GM21360 (cell line): Measurements from ENCODE around the gene RRP9.
"Not testable (repeated sequence)": the region's sequence is repeated elsewhere in the genome, so short reads cannot be mapped to it uniquely, and the experiment has no call there.

ENCODE experiments used
- ATAC-seq: cut with Tn5 transposase; IDR thresholded peaks from one replicate; pipeline ENCODE4 v1.9.1; 2021; ENCODE audit warnings: mild to moderate bottlenecking, moderate library complexity; ENCODE audit not compliant: unreplicated experiment

RRP9 gene, protein sequence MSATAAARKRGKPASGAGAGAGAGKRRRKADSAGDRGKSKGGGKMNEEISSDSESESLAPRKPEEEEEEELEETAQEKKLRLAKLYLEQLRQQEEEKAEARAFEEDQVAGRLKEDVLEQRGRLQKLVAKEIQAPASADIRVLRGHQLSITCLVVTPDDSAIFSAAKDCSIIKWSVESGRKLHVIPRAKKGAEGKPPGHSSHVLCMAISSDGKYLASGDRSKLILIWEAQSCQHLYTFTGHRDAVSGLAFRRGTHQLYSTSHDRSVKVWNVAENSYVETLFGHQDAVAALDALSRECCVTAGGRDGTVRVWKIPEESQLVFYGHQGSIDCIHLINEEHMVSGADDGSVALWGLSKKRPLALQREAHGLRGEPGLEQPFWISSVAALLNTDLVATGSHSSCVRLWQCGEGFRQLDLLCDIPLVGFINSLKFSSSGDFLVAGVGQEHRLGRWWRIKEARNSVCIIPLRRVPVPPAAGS

DNA sequence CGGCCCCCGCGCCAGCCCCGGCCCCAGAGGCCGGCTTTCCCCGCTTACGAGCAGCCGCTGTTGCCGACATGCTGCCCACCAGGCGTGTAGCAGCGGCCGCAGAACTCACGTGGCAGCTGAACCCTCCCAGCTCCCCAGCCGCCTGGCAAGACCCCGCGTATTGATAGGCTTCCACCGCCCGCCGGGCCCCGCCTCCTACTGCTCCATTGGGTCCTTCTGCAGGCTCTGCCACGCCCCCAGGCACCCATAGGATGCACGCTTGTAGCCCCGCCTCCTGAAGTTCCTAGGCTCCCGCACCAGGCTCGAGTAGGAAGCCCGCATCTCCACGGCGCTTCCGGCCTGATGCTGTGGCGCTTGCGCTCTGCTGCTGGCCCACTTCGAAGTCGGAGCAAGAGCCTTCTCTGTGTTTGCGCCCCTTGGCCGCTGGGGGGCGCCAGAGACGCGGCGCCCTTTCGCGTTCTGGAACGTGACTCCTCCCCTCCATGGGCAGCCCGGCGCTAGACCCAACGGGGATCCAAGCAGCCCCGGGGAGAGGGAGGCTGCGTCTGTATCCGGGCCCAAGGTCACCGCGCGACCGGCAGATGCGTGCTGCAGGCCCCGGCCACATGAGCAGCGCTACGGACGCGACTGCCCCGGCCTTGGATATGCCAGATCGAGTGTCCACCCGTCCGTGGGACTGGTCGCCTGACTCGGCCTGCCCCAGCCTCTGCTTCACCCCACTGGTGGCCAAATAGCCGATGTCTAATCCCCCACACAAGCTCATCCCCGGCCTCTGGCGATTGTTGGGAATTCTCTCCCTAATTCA lies at the start of gene RRP9, which contains the start of gene PARP3:
TSS of gene RRP9 (minus strand) at position 107 of the 805 bp plus-strand sequence. CDS start at position 70, 37 bp downstream.
TSS of gene PARP3 (plus strand) at position 566 of the 805 bp plus-strand sequence. CDS start 993 bp downstream, outside the sequence.
- peak; percentile 88 for ATAC-seq

DNA sequence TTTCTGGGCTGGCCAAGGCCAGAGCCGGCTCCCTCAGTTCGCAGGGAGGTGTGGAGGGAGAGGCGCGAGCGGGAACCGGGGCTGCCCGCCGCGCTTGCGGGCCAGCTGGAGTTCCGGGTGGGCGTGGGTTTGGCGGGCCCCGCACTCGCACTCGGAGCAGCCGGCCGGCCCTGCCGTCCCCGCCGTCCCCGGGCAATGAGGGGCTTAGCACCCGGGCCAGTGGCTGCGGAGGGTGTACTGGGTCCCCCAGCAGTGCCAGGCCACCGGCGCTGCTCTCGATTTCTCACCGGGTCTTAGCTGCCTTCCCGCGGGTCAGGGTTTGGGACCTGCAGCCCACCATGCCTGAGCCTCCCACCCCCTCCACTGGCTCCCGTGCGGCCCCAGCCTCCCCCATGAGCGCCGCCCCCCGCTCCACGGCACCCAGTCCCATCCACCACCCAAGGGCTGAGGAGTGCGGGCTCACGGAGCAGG lies 48.8 kb upstream of the RRP9 start:
- ATAC-seq = not testable (repeated sequence)

DNA sequence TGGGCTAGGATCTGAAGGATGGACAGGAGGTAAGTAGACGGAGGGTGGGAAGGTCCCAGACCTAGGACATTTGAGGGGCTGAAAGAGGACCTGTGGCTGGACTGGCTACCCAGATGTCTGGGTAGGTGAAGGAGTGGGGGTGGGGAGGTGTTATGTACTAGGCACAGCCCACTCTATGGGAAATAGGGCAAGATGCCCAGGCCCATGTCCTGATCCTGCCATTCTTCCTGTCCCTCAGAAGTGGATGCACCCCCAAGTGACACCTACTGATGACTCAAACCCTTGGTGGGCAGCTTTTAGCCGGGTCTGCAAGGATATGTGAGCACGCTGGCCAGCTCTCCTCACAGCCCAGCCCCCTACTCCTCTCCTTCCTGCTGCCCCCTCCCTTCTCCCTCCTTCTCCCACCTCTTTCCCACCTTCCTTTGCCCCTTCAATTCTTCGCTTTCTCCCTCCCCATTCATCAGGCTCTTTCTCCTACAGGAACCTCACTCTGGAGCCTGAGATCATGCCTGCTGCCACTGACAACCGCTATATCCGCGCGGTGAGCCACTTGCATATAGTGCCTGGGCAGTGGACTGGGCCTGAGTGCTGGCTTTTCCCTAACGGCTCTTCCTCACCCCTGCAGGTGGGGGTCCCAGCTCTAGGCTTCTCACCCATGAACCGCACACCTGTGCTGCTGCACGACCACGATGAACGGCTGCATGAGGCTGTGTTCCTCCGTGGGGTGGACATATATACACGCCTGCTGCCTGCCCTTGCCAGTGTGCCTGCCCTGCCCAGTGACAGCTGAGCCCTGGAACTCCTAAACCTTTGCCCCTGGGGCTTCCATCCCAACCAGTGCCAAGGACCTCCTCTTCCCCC lies 46.8 kb upstream of the RRP9 start:
- no peak for ATAC-seq

DNA sequence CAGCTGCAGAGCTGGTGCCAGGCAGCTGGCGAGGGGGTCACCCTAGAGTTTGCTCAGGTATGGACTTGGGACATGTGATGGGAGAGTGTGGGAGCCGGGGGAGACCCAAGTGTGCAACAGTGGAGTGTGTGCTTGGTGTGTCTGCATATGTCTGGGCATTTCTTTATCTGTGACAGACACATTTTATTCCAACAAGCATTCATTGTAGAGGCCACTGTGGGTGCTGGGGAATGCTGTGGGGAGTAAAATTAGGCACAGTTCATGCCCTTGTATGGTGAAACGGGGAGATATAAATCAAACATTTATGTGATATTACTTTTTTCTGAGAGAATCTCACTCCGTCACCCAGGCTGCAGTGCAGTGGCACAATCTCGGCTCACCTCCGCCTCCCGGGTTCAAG lies 45.9 kb upstream of the RRP9 start:
- ATAC-seq = no peak

DNA sequence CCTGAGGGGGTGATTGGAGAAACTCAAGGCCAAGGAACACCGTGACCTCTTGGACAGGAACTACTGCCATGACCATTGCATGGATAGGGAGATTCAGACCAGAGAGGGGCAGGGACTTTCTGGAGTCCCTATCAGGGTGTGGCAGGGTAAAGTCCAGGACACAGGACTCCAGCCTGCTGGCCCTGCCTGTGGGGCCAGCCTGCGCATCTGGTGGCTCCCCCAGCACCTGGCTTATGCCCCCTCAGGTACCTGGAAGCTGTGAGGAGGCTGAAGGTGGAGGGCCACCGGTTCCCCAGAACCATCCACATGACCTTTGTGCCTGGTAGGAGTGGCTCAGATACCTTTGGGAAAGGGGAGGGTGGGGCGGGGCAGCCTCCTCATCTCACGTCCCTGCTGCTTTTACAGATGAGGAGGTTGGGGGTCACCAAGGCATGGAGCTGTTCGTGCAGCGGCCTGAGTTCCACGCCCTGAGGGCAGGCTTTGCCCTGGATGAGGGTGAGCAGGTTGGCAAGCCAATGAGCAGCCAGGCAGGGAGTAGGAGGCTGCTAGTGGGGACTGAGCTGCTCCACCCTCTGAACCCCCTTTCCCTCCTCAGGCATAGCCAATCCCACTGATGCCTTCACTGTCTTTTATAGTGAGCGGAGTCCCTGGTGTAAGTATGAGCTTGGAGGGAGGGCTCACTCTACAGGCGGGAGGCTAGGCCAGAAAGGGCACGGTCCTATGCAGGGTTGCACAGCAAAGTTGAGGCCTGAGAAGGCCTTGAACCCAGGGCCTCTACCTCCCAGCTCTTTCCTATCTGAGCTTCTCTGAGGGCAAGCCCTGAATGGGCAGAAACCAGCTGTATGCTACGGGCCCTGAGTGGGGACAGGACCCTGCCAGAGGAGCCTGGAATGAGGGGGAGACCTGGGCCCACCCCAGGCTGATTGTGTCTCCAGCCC lies 44.6 kb upstream of the RRP9 start:
- ATAC-seq = no peak

DNA sequence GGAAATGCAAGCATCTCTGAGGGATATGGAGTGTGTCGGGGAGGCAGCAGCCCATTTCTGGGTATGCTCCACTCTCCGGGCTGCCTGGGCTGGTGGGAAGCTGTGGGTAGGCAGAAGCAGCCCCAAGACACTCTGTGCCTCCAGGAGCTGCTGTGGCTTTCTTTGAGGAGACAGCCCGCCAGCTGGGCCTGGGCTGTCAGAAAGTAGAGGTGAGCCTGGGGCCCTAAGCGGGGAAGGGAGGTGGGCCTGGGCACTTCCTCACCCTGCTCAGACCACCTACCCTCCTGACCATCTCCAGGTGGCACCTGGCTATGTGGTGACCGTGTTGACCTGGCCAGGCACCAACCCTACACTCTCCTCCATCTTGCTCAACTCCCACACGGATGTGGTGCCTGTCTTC lies 43.4 kb upstream of the RRP9 start:
- no peak for ATAC-seq

DNA sequence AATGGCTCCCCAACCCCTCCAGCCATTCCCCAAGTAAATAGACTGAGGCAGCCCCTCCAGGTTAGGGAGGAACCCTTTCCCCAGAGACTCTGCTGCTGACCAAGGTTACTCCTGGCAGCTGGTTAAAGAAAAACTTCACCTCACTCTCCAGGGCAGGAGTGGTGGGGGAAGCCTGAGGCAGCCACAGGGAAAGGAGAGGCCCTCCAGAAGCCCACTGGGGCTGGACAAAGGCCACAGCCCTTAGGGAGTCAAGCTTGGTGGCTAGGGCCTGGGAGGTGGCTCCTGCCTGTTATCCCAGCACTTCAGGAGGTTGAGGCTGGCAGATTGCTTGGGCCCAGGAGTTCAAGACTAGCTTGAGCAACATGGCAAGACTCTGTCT lies 42.6 kb upstream of the RRP9 start:
- ATAC-seq = no peak

DNA sequence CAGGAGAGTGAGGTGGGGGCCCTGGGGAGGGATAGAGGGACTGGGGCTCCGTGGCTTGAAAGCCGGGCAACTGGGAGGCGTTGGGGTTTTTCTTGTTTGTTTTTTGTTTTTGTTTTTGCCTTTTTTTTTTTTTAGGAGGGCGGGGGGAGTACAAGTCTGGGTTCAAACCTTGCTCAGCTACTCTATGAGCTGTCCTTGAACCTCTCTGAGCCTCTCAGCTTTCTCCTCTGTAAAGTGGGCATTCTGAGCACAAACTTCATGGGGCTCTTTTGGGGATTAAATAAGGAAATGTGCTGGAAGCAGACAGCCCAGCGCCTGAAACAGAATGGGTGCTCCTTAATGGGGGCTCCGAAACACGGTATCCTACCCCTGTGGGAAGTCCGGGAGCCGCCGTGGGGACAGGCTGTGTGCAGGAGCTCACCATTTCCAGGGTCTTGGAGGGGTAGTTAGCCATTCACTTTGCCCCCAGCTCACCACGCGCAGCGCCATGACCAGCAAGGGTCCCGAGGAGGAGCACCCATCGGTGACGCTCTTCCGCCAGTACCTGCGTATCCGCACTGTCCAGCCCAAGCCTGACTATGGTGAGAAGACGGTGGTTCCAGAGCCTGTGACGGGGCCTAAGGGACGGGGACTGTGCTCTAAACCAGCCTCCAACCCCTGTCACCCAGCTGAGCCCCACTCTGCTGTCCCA lies 42.0 kb upstream of the RRP9 start:
- no peak for ATAC-seq

DNA sequence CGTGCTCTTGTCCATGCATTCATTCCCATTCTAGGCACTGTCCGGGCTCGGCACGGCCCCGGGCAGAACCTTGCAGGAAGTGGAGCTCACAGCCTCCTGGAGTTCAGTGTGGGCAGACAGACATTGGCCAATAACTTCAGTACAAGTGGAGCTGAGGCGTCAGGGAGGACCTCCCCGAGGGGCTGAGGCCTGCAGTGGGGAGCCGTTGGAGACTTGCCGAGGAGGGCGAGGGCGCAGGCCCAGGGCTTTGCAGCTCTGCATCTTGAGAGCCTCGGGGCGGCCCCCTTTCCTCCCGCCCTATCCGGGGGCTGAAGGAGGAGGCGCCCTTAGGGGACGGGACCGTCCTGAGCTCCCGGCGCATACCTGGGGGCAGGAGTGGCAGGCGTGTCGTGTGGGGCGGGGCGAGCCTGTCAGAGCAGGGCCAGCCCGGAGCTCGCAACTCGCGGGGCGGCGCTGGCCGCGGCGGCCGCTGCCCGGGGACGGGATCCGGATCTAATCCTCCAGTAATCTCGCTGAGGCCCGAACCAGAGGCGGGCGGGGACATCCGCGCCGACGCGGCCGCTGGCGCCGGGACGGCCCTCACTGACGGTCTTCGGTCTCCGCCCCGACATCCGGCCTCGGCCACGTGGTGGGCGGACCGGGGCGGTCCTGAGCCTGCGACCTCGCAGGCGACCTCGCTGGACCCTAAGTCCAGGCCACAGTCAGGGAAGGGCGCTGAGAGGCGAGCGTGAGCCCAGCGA lies 41.3 kb upstream of the RRP9 start, which contains the start of gene ACY1:
TSS of gene ACY1 (plus strand) at position 698 of the 740 bp plus-strand sequence. CDS start 530 bp downstream, outside the sequence.
- ATAC-seq = peak; percentile 61

DNA sequence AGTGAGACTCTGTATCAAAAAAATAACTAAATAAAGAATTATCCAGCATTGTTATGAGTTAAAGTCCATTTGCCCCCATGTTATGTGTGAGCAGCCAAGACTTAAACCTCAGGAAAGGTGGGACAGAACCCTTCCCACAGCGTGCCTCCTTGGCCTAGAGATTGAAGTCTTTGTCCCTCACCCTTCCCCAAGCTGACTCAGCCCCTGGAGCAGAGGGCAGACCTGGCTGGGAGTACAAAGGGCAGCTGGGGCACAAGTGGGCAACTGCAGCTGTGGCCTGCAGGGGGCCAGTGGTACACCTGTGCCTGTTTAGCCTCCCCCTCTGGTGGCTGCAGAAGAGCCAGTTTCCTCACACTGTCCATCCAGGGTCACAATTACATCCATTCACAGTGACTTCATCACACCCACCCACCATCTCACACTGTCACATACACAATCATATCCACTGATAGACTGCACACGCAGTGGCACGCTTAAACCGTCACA lies 40.7 kb upstream of the RRP9 start:
- ATAC-seq = peak; percentile 42

DNA sequence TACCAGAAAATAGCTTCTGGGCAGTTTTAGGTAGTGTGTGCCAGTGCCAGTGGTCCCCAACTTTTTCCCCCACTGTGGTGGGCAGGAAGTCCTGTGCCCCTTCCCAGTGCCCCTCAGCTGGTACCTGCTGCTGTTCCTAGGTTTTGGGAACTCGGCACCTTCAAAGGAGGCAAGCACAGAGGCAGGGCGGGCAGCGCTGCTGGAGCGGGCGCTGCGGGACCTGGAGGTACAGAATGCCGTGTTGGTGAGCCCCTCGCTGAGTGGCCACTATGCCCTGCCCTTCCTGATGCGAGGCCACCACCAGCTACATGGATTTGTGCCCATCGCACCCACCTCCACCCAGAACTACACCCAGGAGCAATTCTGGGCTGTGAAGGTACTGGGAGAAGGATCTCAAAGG lies 38.5 kb upstream of the RRP9 start:
- ATAC-seq = no peak

DNA sequence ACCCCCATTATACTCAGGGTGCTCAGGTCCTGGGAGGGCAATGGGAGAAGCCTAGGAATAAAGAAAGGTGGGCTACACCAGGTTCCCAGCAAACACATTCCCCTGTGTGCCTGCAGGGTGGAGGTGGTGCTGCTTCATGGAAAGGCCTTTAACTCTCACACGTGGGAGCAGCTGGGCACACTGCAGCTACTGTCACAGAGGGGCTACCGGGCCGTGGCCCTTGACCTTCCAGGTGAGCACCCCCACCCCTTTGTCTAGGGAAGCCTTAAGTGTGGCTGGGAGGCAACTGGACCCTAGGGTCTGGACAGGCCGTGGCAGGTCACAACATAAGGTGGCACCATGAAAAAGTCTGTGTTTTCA lies 36.4 kb upstream of the RRP9 start:
- no peak for ATAC-seq

DNA sequence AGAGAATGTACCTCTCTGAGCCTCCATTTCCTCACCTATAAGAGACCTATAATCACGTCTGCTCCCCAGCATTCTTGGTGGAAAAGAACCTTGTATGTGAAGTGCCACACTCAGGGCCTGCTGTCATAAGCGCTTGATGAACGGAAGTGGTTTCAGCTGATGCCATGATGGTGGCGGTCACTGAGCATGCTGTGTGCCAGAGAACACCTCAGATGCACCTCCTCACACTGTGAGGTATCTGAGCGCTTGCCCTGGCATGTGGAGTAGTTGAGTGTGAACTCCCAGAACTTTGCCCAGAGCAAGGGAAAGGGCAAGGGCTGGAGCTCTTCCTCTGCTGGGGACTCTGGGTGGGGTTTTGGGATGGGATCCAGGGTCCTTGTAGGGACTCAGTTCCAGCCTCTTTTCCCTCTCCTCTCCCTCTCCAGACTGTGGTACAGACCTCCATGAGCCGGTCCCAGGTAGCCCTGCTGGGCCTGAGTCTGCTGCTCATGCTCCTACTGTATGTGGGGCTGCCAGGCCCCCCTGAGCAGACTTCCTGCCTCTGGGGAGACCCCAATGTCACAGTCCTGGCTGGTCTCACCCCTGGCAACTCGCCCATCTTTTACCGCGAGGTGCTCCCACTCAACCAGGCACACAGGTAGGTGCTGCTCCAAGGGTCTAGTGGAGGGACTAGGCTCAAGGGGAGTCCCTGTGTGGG lies 35.9 kb upstream of the RRP9 start:
- no peak for ATAC-seq

DNA sequence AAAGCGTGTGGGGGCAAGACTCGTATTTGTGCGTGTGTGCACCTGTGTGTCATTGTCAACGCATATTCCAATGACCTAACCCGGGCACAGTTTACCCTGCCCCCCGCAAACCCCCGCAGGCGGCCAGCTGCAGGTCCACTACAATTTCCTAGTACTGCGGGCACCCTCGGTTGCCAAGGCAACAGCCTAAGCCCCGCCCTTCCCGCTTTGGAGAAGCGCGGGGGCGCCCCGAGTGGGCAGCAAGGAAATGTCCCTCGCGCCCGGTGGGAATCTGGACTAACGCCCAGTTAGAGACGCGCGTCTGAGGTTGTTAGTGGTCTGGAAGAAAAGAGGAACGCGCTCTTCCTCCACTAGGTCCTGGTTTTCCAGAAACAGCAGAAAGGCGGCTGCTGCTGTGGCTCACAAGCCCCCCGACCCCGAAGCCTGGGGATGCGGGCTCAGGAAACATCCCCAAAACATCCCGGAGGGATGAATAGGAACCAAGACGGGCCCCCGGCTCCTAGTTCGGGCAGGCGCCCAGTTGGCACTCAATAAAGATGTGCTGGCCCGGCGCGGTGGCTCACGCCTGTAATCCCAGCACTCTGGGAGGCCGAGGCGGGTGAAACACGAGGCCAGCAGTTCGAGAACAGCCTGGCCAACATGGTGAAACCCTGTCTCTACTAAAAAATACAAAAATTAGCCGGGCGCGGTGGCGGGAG lies 34.3 kb upstream of the RRP9 start:
- no peak for ATAC-seq

DNA sequence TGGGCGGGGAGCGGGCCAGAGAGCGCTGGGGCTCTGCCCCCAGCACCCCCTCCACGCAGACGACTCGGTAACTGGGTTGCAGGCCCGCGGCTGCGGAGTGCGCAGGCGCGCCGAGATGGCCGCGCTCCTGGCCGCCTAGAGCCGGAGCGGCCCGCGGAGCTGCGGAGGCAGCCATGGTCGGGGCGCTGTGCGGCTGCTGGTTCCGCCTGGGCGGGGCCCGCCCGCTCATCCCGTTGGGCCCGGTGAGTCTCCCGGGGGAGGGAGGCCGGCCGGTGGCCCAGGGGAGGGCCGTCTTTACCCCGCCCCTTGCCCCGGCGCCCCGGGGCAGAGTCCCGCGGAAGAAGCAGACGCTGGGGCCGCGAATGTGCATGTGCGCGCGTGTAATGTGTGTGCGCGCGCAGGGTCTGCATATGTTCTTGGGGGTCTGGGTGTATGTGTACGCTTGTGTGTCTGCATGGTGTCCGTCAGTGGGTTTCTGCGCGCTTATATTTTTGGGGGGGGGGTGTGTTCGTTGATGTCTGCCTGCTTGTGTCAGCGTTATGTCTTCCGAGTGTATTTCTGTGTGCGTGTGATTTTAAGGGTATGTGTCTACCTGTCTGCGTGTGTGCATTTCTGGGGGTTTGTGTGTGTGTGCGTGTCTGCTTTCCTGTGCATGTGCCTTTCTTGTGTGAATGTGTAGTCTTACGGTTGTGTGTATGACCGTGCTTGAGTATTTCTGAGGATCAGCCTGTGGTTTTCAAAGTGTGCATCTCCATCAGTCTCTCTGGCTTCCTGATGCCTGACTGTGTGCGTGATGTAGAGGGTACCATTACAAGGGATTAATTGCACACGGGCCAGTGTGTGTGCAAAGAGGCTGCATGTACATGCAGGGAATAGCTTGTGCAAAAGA lies 33.5 kb upstream of the RRP9 start, which contains the start of gene ABHD14A:
TSS of gene ABHD14A (plus strand) at position 102 of the 889 bp plus-strand sequence. CDS start at position 174, 72 bp downstream.
- ATAC-seq = peak; percentile 42
